Measurements from ENCODE around the gene TWIST2.

GRCh38 chr2:238868067-238868524, 20.2 kb downstream of the TWIST2 start:
- TF ChIP-seq EZH2 (IDR thresholded peaks at IDR 0.05; ENCODE audit: borderline replicate concordance, low read depth, low read length) (no peak), HMGN3 (IDR thresholded peaks at IDR 0.05; ENCODE audit: borderline replicate concordance, extremely low read depth, insufficient read length, low read depth, low read length) (no peak), POLR2AphosphoS5 (IDR thresholded peaks at IDR 0.05; ENCODE audit: control insufficient read depth, insufficient read depth, low read depth, low read length) (no peak), PCBP1 (IDR thresholded peaks at IDR 0.05; ENCODE audit: low read depth, low read length, poor library complexity, severe bottlenecking) (no peak), CTCF (IDR thresholded peaks at IDR 0.05 in 2 of 3, conservative IDR thresholded peaks at IDR 0.05 in 1 of 3; ENCODE audit: insufficient read depth in 2 of 3, low read depth in 1 of 3, low read length in 3 of 3) (no peak), ZNF274 (IDR thresholded peaks at IDR 0.05; ENCODE audit: borderline replicate concordance, low read depth, low read length) (no peak)

Data from K562 (cell line).